ENCODE data around the gene IRF2BPL.

The IRF2BPL gene

GRCh38 chr14:77043984-77044485, 15.5 kb upstream of the IRF2BPL start:
- no peak for DNase-seq (ENCODE audit: low read depth)
- H3K4me3 ChIP-seq (ENCODE audit: low read length) = no peak overlapping the region
- TF ChIP-seq CTCF (IDR thresholded peaks at IDR 0.05; ENCODE audit: insufficient read depth, low read depth, low read length, missing control alignments) = no peak

GRCh38 chr14:77043177-77043983, 14.9 kb upstream of the IRF2BPL start:
- DNase-seq (ENCODE audit: low read depth) = peak; percentile 60
- TF ChIP-seq CTCF (IDR thresholded peaks at IDR 0.05; ENCODE audit: insufficient read depth, low read depth, low read length, missing control alignments) = no peak
- H3K4me3 ChIP-seq (ENCODE audit: low read length) = no peak overlapping the region

GRCh38 chr14:77041881-77042545, 13.5 kb upstream of the IRF2BPL start:
- TF ChIP-seq CTCF (IDR thresholded peaks at IDR 0.05; ENCODE audit: insufficient read depth, low read depth, low read length, missing control alignments) = no peak
- peak; percentile 84 for DNase-seq (ENCODE audit: low read depth)
- H3K4me3 ChIP-seq (ENCODE audit: low read length) = no peak overlapping the region

- TF ChIP-seq CTCF (IDR thresholded peaks at IDR 0.05; ENCODE audit: insufficient read depth, low read depth, low read length, missing control alignments) = no peak
- H3K4me3 ChIP-seq (ENCODE audit: low read length) = peak overlapping the region; percentile 10
- peak; percentile 61 for DNase-seq (ENCODE audit: low read depth)
Observed at GRCh38 chr14:77040741-77041653, 12.5 kb upstream of the IRF2BPL start.

- peak; percentile 90 for DNase-seq (ENCODE audit: low read depth)
Observed at GRCh38 chr14:77040059-77040740, 11.7 kb upstream of the IRF2BPL start.

More at GRCh38 chr14:77040059-77040740, 11.7 kb upstream of the IRF2BPL start:
- TF ChIP-seq CTCF (IDR thresholded peaks at IDR 0.05; ENCODE audit: insufficient read depth, low read depth, low read length, missing control alignments) = no peak
- peak overlapping the region; percentile 11 for H3K4me3 ChIP-seq (ENCODE audit: low read length)

All from epithelial cell of esophagus (primary cell).